ENCODE measurements around the gene DOK3. TPM values are rescaled to one million over a fixed set of nuclear protein-coding genes. Genes with fewer than 3 reads are reported as not detected.

The DOK3 gene
- total and polyA plus RNA-seq, 2 of the 13 experiments (the other 11 are each of a cell fraction or from before 2014, with no cell fraction given) = 1.4 to 1.5 TPM

GRCh38 chr5:177554474-177555111, 45.0 kb upstream of the DOK3 start, which contains the start of gene FAM193B (continued):
- TF ChIP-seq, protein P1, sequence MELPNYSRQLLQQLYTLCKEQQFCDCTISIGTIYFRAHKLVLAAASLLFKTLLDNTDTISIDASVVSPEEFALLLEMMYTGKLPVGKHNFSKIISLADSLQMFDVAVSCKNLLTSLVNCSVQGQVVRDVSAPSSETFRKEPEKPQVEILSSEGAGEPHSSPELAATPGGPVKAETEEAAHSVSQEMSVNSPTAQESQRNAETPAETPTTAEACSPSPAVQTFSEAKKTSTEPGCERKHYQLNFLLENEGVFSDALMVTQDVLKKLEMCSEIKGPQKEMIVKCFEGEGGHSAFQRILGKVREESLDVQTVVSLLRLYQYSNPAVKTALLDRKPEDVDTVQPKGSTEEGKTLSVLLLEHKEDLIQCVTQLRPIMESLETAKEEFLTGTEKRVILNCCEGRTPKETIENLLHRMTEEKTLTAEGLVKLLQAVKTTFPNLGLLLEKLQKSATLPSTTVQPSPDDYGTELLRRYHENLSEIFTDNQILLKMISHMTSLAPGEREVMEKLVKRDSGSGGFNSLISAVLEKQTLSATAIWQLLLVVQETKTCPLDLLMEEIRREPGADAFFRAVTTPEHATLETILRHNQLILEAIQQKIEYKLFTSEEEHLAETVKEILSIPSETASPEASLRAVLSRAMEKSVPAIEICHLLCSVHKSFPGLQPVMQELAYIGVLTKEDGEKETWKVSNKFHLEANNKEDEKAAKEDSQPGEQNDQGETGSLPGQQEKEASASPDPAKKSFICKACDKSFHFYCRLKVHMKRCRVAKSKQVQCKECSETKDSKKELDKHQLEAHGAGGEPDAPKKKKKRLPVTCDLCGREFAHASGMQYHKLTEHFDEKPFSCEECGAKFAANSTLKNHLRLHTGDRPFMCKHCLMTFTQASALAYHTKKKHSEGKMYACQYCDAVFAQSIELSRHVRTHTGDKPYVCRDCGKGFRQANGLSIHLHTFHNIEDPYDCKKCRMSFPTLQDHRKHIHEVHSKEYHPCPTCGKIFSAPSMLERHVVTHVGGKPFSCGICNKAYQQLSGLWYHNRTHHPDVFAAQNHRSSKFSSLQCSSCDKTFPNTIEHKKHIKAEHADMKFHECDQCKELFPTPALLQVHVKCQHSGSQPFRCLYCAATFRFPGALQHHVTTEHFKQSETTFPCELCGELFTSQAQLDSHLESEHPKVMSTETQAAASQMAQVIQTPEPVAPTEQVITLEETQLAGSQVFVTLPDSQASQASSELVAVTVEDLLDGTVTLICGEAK (IDR thresholded peaks at IDR 0.05) = no peak
- TF ChIP-seq, protein P1 (CRISPR knock-in tag; IDR thresholded peaks at IDR 0.05) = peak; percentile 50; the same call in 1 of the 2 replicates
- no peak for TF ChIP-seq THYN1 (CRISPR knock-in tag; IDR thresholded peaks at IDR 0.05; ENCODE audit: borderline replicate concordance, low read depth)
- peak; percentile 71; the same call in 1 of the 2 replicates for TF ChIP-seq ZNF766 (CRISPR knock-in tag; IDR thresholded peaks at IDR 0.05; ENCODE audit: borderline replicate concordance)
- TF ChIP-seq SRSF1 (optimal IDR thresholded peaks at IDR 0.05; ENCODE audit: low read depth, low read length) = no peak
- no peak for TF ChIP-seq ZNF460 (CRISPR knock-in tag; IDR thresholded peaks at IDR 0.05; ENCODE audit: borderline replicate concordance)
- TF ChIP-seq ZNF446 (CRISPR knock-in tag; IDR thresholded peaks at IDR 0.05) = no peak
- TF ChIP-seq, protein P2, sequence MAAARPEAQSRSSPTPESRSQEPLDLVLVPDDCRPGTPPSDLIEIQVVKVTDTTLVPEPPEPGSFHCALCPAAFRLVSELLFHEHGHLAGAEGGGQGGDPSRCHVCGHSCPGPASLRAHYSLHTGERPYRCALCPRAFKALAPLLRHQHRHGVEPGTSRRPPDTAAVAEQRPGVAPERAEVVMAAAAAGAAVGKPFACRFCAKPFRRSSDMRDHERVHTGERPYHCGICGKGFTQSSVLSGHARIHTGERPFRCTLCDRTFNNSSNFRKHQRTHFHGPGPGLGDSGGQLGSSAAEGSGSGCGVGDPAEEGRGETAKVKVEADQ (CRISPR knock-in tag; IDR thresholded peaks at IDR 0.05; ENCODE audit: borderline replicate concordance) = no peak
- no peak for TF ChIP-seq REL (CRISPR knock-in tag; conservative IDR thresholded peaks at IDR 0.05)
- TF ChIP-seq BATF2 (CRISPR knock-in tag; IDR thresholded peaks at IDR 0.05) = no peak
- TF ChIP-seq TBX2 (CRISPR knock-in tag; IDR thresholded peaks at IDR 0.05; ENCODE audit: borderline replicate concordance) = no peak; the same call in 1 of the 2 replicates
- no peak for TF ChIP-seq ZFAT (CRISPR knock-in tag; conservative IDR thresholded peaks at IDR 0.05)
- no peak for TF ChIP-seq ZNF75D (CRISPR knock-in tag; IDR thresholded peaks at IDR 0.05; ENCODE audit: borderline replicate concordance)
- peak; percentile 89 for TF ChIP-seq KDM1A (CRISPR knock-in tag; IDR thresholded peaks at IDR 0.05)
- TF ChIP-seq, protein P3, sequence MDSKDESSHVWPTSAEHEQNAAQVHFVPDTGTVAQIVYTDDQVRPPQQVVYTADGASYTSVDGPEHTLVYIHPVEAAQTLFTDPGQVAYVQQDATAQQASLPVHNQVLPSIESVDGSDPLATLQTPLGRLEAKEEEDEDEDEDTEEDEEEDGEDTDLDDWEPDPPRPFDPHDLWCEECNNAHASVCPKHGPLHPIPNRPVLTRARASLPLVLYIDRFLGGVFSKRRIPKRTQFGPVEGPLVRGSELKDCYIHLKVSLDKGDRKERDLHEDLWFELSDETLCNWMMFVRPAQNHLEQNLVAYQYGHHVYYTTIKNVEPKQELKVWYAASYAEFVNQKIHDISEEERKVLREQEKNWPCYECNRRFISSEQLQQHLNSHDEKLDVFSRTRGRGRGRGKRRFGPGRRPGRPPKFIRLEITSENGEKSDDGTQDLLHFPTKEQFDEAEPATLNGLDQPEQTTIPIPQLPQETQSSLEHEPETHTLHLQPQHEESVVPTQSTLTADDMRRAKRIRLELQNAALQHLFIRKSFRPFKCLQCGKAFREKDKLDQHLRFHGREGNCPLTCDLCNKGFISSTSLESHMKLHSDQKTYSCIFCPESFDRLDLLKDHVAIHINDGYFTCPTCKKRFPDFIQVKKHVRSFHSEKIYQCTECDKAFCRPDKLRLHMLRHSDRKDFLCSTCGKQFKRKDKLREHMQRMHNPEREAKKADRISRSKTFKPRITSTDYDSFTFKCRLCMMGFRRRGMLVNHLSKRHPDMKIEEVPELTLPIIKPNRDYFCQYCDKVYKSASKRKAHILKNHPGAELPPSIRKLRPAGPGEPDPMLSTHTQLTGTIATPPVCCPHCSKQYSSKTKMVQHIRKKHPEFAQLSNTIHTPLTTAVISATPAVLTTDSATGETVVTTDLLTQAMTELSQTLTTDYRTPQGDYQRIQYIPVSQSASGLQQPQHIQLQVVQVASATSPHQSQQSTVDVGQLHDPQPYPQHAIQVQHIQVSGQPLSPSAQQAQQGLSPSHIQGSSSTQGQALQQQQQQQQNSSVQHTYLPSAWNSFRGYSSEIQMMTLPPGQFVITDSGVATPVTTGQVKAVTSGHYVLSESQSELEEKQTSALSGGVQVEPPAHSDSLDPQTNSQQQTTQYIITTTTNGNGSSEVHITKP (CRISPR knock-in tag; IDR thresholded peaks at IDR 0.05; ENCODE audit: low read depth) = peak; percentile 74; the same call in 1 of the 2 replicates
